Stomach (tissue), 4 donors: ENCODE data around the gene MRPL18.

Experiments used
- POLR2A ChIP-seq, 4 donors: fragments of 450-650 bp; IDR thresholded peaks; one replicate each; pipeline ENCODE4 v1.6.1; 2016; ENCODE audit warnings: antibody characterized with exemption in 4 of 4, control low read depth in 2 of 4, mild to moderate bottlenecking in 1 of 4, moderate library complexity in 1 of 4
- TF ChIP-seq, protein P1 (sequence below), 7 experiments: fragments of 450-650 bp in 4 of 7; fragments of 200-600 bp in 3 of 7; sonication (generic) in 3 of 7; IDR thresholded peaks; one replicate each; pipeline ENCODE4 v1.5.1; 2016 to 2019; ENCODE audit warnings: antibody characterized with exemption in 7 of 7, control low read depth in 2 of 7, mild to moderate bottlenecking in 1 of 7

DNA sequence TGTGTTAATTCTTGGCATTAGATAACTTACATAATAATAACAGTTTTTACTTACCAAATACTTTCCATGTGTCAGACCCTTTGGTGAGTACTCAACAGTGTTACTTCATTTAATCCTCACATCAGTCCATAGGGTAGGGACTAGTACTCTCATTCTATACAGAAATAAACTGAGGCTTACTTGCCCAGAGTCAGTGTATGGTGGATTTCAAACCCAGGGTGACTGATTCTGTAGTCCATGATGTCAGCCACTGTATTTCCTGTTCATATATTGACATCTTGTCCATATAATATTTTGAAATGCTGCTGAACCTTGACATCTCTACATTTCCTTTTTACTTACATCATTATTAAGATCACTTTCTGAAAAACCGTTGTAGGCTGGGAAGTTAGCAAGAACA lies 7.3 kb downstream of the MRPL18 start:
- TF ChIP-seq, protein P1, sequence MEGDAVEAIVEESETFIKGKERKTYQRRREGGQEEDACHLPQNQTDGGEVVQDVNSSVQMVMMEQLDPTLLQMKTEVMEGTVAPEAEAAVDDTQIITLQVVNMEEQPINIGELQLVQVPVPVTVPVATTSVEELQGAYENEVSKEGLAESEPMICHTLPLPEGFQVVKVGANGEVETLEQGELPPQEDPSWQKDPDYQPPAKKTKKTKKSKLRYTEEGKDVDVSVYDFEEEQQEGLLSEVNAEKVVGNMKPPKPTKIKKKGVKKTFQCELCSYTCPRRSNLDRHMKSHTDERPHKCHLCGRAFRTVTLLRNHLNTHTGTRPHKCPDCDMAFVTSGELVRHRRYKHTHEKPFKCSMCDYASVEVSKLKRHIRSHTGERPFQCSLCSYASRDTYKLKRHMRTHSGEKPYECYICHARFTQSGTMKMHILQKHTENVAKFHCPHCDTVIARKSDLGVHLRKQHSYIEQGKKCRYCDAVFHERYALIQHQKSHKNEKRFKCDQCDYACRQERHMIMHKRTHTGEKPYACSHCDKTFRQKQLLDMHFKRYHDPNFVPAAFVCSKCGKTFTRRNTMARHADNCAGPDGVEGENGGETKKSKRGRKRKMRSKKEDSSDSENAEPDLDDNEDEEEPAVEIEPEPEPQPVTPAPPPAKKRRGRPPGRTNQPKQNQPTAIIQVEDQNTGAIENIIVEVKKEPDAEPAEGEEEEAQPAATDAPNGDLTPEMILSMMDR (IDR thresholded peaks at IDR 0.05): no peak
- no peak for TF ChIP-seq POLR2A (IDR thresholded peaks at IDR 0.05)
